GM23338 (cell line): ENCODE measurements around the gene OR2F2. TPM values are rescaled to one million over a fixed set of nuclear protein-coding genes. Genes with fewer than 3 reads are reported as not detected.

Experiments
- ATAC-seq: fragments of 200-7000 bp; cut with Tn5 transposase; 3 replicates; pipeline ENCODE4 v1.9.1; 2020
- DNase-seq: peaks from one replicate; pipeline ENCODE4 v3.0.0-alpha.2; 2015; ENCODE audit warnings: low spot score
- H2AFZ ChIP-seq: fragments of 200-600 bp; sonication (generic); 2 replicates; pipeline ENCODE4 v1.8.0; 2016; ENCODE audit warnings: antibody characterized with exemption, mild to moderate bottlenecking, moderate library complexity
- H3F3A ChIP-seq: fragments of 200-600 bp; sonication (generic); replicated peaks from 2 replicates; pipeline ENCODE4 v1.8.0; 2017; ENCODE audit warnings: antibody characterized with exemption, mixed run types, low read depth
- H3K27ac ChIP-seq: fragments of 200-600 bp; sonication (generic); 2 replicates; pipeline ENCODE4 v1.6.1; 2016; ENCODE audit warnings: low read depth
- H3K27me3 ChIP-seq: fragments of 200-600 bp; sonication (generic); 2 replicates; pipeline ENCODE4 v1.8.0; 2016; ENCODE audit warnings: mild to moderate bottlenecking, mixed run types, moderate library complexity; ENCODE audit not compliant: insufficient read depth
- H3K36me3 ChIP-seq: fragments of 200-600 bp; sonication (generic); 2 replicates; pipeline ENCODE4 v1.8.0; 2016; ENCODE audit warnings: mild to moderate bottlenecking; ENCODE audit not compliant: insufficient read depth
- H3K4me1 ChIP-seq: fragments of 200-600 bp; sonication (generic); 2 replicates; pipeline ENCODE4 v1.8.0; 2016; ENCODE audit warnings: mild to moderate bottlenecking, moderate library complexity; ENCODE audit not compliant: insufficient read depth
- H3K4me2 ChIP-seq: fragments of 200-600 bp; sonication (generic); 2 replicates; pipeline ENCODE4 v1.7.1; 2017; ENCODE audit warnings: mixed run types
- H3K4me3 ChIP-seq: fragments of 200-600 bp; sonication (generic); 2 replicates; pipeline ENCODE4 v1.6.1; 2016; ENCODE audit warnings: mixed run types
- H3K79me2 ChIP-seq: fragments of 200-600 bp; sonication (generic); replicated peaks from 2 replicates; pipeline ENCODE4 v1.8.0; 2017; ENCODE audit warnings: mild to moderate bottlenecking; ENCODE audit not compliant: insufficient read depth
- H3K9me2 ChIP-seq: fragments of 200-600 bp; sonication (generic); 2 replicates; pipeline ENCODE4 v1.8.0; 2017; ENCODE audit not compliant: insufficient read depth
- H4K20me1 ChIP-seq: fragments of 200-600 bp; sonication (generic); replicated peaks from 2 replicates; pipeline ENCODE4 v1.8.0; 2017; ENCODE audit warnings: mild to moderate bottlenecking; ENCODE audit not compliant: insufficient read depth
- H3K27ac Mint-ChIP-seq: 2 replicates; pipeline ENCODE4 v1.8.0; 2020; ENCODE audit warnings: inconsistent platforms, mild to moderate bottlenecking, moderate library complexity, mixed read lengths
- H3K27me3 Mint-ChIP-seq: 3 replicates; pipeline ENCODE4 v1.8.0; 2022; ENCODE audit warnings: low read depth, mild to moderate bottlenecking, moderate library complexity, mixed read lengths, inconsistent platforms; ENCODE audit not compliant: insufficient read depth, poor library complexity
- H3K36me3 Mint-ChIP-seq: 3 replicates; pipeline ENCODE4 v1.8.0; 2021; ENCODE audit warnings: low read depth, mild to moderate bottlenecking, inconsistent platforms, moderate library complexity, mixed read lengths
- H3K4me1 Mint-ChIP-seq: 3 replicates; pipeline ENCODE4 v1.8.0; 2020; ENCODE audit warnings: mild to moderate bottlenecking, inconsistent platforms, mixed read lengths
- H3K4me3 Mint-ChIP-seq: 3 replicates; pipeline ENCODE4 v1.8.0; 2021; ENCODE audit warnings: moderate library complexity, mild to moderate bottlenecking, inconsistent platforms, mixed read lengths
- H3K9me3 Mint-ChIP-seq: 3 replicates; pipeline ENCODE4 v1.8.0; 2020; ENCODE audit warnings: moderate library complexity, mild to moderate bottlenecking, inconsistent platforms, mixed read lengths
- CREB1 ChIP-seq: fragments of 250-450 bp; sonication (Bioruptor Pico); IDR thresholded peaks from 2 replicates; pipeline ENCODE4 v1.5.0; 2020; ENCODE audit warnings: low read depth, mild to moderate bottlenecking, moderate library complexity
- JUNB ChIP-seq: IDR thresholded peaks from one replicate; pipeline ENCODE4 v1.6.1; 2016; ENCODE audit warnings: antibody characterized with exemption; ENCODE audit not compliant: unreplicated experiment
- NANOG ChIP-seq: IDR thresholded peaks from 2 replicates; pipeline ENCODE4 v1.6.1; 2016; ENCODE audit warnings: antibody characterized with exemption, borderline replicate concordance
- POLR2AphosphoS5 ChIP-seq: IDR thresholded peaks from 2 replicates; pipeline ENCODE4 v1.6.1; 2016; ENCODE audit warnings: antibody characterized with exemption, low read depth
- REST ChIP-seq: IDR thresholded peaks from one replicate; pipeline ENCODE4 v1.6.1; 2018; ENCODE audit warnings: antibody characterized with exemption; ENCODE audit not compliant: unreplicated experiment
- STAT1 ChIP-seq: IDR thresholded peaks from one replicate; pipeline ENCODE4 v1.6.1; 2016; ENCODE audit warnings: antibody characterized with exemption; ENCODE audit not compliant: unreplicated experiment
- ZNF331 ChIP-seq: fragments of 250-450 bp; sonication (Bioruptor Pico); IDR thresholded peaks from 2 replicates; pipeline ENCODE4 v1.5.0; 2020; ENCODE audit warnings: low read depth, mild to moderate bottlenecking, moderate library complexity
- polyA plus RNA-seq: library from polyadenylated mRNA; unstranded; fragments of >200 nt; fragmentation: Nextera tagmentation; extraction: Ambion mirVana; gene quantifications from 2 replicates; pipeline ENCODE4 v1.2.1, GENCODE V29; 2016
- total RNA-seq: library from RNA; depleted of rRNA; stranded (reverse); fragments of >200 nt; shearing (Covaris generic); gene quantifications from 2 replicates; pipeline ENCODE4 v1.2.3, GENCODE V29; 2014
- TF ChIP-seq, protein P1 (sequence below), 2 experiments: fragments of 200-600 bp in 1 of 2; sonication (generic) in 1 of 2; conservative IDR thresholded peaks; 2 replicates each; pipeline versions ENCODE4 v1.5.1 to v1.6.1; 2016 to 2017; ENCODE audit warnings: antibody characterized with exemption in 2 of 2, low read depth in 2 of 2, mild to moderate bottlenecking in 2 of 2, moderate library complexity in 1 of 2

The OR2F2 gene
- total and polyA plus RNA-seq, 2 experiments from 2014 or later: not detected

- no peaks in the 10 kb centered on the region for H3F3A ChIP-seq
- Mint-ChIP-seq H3K27ac (no peak overlapping the region), H3K27me3 (peaks cover 2% of the 10 kb centered on the region), H3K36me3 (peaks cover 18% of the 10 kb centered on the region), H3K4me1 (peaks cover 4% of the 10 kb centered on the region; the same call in 1 of the 3 replicates), H3K4me3 (no peak overlapping the region), H3K9me3 (peaks cover 13% of the 10 kb centered on the region; the same call in 2 of the 3 replicates)
- DNase-seq (peak; percentile 81), ATAC-seq (peak; percentile 91)
- H3K27me3 ChIP-seq: no peaks in the 10 kb centered on the region
- peaks cover 97% of the 10 kb centered on the region for H3K79me2 ChIP-seq
- no peak overlapping the region for H3K27ac ChIP-seq
- no peak overlapping the region for H3K4me2 ChIP-seq
- no peak overlapping the region for H3K4me3 ChIP-seq
- H4K20me1 ChIP-seq: peaks cover 27% of the 10 kb centered on the region; the same call in 1 of the 2 replicates
- no peak for TF ChIP-seq JUNB
- no peak for TF ChIP-seq POLR2AphosphoS5
- TF ChIP-seq, protein P1, sequence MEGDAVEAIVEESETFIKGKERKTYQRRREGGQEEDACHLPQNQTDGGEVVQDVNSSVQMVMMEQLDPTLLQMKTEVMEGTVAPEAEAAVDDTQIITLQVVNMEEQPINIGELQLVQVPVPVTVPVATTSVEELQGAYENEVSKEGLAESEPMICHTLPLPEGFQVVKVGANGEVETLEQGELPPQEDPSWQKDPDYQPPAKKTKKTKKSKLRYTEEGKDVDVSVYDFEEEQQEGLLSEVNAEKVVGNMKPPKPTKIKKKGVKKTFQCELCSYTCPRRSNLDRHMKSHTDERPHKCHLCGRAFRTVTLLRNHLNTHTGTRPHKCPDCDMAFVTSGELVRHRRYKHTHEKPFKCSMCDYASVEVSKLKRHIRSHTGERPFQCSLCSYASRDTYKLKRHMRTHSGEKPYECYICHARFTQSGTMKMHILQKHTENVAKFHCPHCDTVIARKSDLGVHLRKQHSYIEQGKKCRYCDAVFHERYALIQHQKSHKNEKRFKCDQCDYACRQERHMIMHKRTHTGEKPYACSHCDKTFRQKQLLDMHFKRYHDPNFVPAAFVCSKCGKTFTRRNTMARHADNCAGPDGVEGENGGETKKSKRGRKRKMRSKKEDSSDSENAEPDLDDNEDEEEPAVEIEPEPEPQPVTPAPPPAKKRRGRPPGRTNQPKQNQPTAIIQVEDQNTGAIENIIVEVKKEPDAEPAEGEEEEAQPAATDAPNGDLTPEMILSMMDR (conservative IDR thresholded peaks at IDR 0.05; ENCODE audit: low read depth in 2 of 2): peak; percentile 66 to 78
- no peak for TF ChIP-seq NANOG
- peak; percentile 41; the same call in 1 of the 2 replicates for TF ChIP-seq CREB1 (CRISPR knock-in tag)
- no peaks in the 10 kb centered on the region for H3K9me2 ChIP-seq
- H3K36me3 ChIP-seq: no peaks in the 10 kb centered on the region
- no peak overlapping the region for H2AFZ ChIP-seq
- H3K4me1 ChIP-seq: no peaks in the 10 kb centered on the region
Observed at GRCh38 chr7:143892527-143893300, 42.3 kb upstream of the OR2F2 start.

GRCh38 chr7:143896667-143897066 is 38.4 kb upstream of the OR2F2 start:
- Mint-ChIP-seq H3K27ac (no peak overlapping the region), H3K36me3 (peaks cover 2% of the 10 kb centered on the region; the same call in 1 of the 3 replicates), H3K4me1 (peaks cover 27% of the 10 kb centered on the region), H3K27me3 (peaks cover 4% of the 10 kb centered on the region), H3K9me3 (no peaks in the 10 kb centered on the region), H3K4me3 (no peak overlapping the region)
- Histone ChIP-seq H3K27me3 (no peaks in the 10 kb centered on the region), H3K4me1 (peaks cover 27% of the 10 kb centered on the region), H3K36me3 (no peaks in the 10 kb centered on the region), H3K4me3 (no peak overlapping the region), H3K4me2 (no peak overlapping the region), H3F3A (no peaks in the 10 kb centered on the region), H3K9me2 (no peaks in the 10 kb centered on the region), H3K27ac (no peak overlapping the region), H4K20me1 (peaks cover 39% of the 10 kb centered on the region), H3K79me2 (peaks cover 97% of the 10 kb centered on the region), H2AFZ (no peak overlapping the region)
- ATAC-seq: no peak
- no peak for DNase-seq
- no peak for TF ChIP-seq REST
- TF ChIP-seq, protein P1 (conservative IDR thresholded peaks at IDR 0.05; ENCODE audit: low read depth in 2 of 2): no peak
- TF ChIP-seq NANOG: no peak
- TF ChIP-seq ZNF331 (CRISPR knock-in tag): no peak
- TF ChIP-seq STAT1: no peak
